ENCODE results near the gene CNGB1. TPM values are rescaled to one million over a fixed set of nuclear protein-coding genes. Genes with fewer than 3 reads are reported as not detected.

CNGB1 gene
- polyA plus RNA-seq, 1 experiment = not detected

DNA sequence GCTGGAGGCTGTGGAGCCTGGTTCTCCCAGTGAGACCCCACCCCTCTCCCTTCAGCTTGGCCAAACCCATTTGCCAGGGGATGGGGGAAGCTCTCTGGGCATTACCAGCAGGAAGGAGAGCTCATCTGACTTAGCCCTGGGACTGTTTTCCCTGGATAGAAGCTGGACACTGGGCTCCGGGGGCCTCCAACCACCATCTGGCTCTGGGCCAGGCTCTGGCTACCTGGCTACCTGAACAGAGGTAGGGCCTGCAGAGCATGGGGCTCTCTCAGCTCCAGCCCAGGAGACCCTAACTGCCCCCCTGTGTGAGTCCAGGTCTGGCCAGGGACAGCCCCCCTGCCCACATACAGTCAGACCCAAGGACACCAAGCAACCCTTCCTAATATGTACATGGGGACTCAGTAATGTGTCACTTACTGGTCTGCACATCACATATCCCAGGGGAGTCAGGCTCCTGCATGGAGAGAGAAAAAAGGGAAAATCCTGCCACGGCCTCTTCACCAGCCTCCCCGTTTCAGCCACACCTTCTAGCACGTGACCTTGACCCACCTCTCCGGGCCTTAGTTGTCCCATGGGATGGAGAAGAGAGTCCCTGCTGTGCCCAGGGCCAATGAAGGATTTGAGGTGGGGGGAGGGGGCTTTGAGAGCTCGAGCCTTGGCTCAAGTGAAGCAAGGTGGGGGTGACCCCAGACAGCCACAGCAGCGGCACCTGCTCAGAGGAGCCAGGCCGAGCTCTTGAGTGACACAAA, 13.8 kb downstream of the CNGB1 start:
- CTCF ChIA-PET = no interaction called here
- no peak for DNase-seq (ENCODE audit: low read depth)
- TF ChIP-seq CTCF (IDR thresholded peaks at IDR 0.05; ENCODE audit: insufficient read depth, low read depth, low read length) = no peak
- POLR2A ChIA-PET = no interaction called here
- Histone ChIP-seq H3K27me3 (ENCODE audit: control insufficient read depth, insufficient read depth, low read length) (peaks cover 9% of the 10 kb centered on the region), H3K4me3 (ENCODE audit: low read depth, low read length) (no peak overlapping the region), H3K36me3 (ENCODE audit: control insufficient read depth, insufficient read depth, low read length) (no peaks in the 10 kb centered on the region)

GRCh38 chr16:57956270-57956808, 14.6 kb downstream of the CNGB1 start:
- Histone ChIP-seq H3K36me3 (ENCODE audit: control insufficient read depth, insufficient read depth, low read length) (no peaks in the 10 kb centered on the region), H3K4me3 (ENCODE audit: low read depth, low read length) (no peak overlapping the region), H3K27me3 (ENCODE audit: control insufficient read depth, insufficient read depth, low read length) (peaks cover 9% of the 10 kb centered on the region)
- POLR2A ChIA-PET = no interaction called here
- no peak for DNase-seq (ENCODE audit: low read depth)
- CTCF ChIA-PET = no interaction called here
- TF ChIP-seq CTCF (IDR thresholded peaks at IDR 0.05; ENCODE audit: insufficient read depth, low read depth, low read length) = no peak

DNA sequence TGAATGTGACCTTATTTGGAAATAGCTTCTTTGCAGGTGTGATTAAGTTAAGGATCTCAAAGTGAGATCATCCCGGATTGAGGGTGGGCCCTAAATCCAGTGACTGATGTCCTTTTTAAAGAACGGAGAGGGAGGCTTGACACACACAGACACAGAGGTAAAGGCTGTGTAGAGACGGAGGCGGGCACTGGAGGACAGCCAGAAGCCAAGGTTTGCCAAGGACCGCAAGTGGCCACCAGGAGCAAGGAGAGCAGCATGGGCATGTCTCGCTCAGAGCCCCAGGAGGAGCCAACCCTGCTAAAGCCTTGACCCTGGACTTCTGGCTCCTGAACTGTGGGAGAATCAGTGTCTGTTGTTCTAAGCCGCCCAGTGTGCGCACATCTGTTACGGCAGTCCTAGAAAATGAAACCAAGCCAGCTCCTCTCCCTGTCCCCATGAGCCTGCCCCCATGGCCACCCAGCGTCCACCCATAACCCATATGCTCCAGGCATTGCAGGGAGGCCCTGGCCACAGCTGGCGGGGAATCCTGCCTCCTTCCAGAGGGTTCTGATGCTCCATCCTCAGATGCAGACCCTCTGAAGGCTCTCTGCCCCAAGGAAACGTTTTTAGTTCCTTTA, 15.2 kb downstream of the CNGB1 start:
- Histone ChIP-seq H3K4me3 (ENCODE audit: low read depth, low read length) (no peak overlapping the region), H3K36me3 (ENCODE audit: control insufficient read depth, insufficient read depth, low read length) (no peaks in the 10 kb centered on the region), H3K27me3 (ENCODE audit: control insufficient read depth, insufficient read depth, low read length) (peaks cover 9% of the 10 kb centered on the region)
- no peak for TF ChIP-seq CTCF (IDR thresholded peaks at IDR 0.05; ENCODE audit: insufficient read depth, low read depth, low read length)
- POLR2A ChIA-PET = no interaction called here
- no peak for DNase-seq (ENCODE audit: low read depth)
- CTCF ChIA-PET = no interaction called here

DNA sequence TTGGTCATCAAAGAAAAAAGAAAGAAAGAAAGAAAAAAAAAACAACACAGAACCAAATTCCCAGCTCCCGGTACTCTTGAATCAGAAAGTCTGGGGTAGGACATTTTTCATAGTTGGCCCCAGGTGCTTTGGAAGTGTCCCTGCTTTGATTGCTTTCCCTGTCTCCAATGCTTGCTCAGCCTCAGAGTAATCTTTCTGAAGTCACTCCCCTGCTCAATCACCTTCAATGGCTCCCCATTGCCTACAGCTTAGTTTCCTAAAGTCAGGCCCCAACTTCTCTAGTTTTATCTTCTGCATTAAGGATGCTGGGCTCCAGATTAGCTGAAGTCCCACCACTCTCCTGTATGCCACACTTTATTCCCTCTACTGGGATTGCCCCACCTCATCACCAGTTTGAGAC, 17.1 kb downstream of the CNGB1 start:
- no peak for TF ChIP-seq CTCF (IDR thresholded peaks at IDR 0.05; ENCODE audit: insufficient read depth, low read depth, low read length)
- DNase-seq (ENCODE audit: low read depth) = no peak
- ChIA-PET CTCF (interaction anchor here (1.4 kb wide), 1 partner anchor 11 kb away, joined by 4 read pairs; no protein-coding TSS in a partner anchor), POLR2A (no interaction called here)
- H3K27me3 ChIP-seq (ENCODE audit: control insufficient read depth, insufficient read depth, low read length) = peaks cover 9% of the 10 kb centered on the region
- no peak overlapping the region for H3K4me3 ChIP-seq (ENCODE audit: low read depth, low read length)
- H3K36me3 ChIP-seq (ENCODE audit: control insufficient read depth, insufficient read depth, low read length) = no peaks in the 10 kb centered on the region

DNA sequence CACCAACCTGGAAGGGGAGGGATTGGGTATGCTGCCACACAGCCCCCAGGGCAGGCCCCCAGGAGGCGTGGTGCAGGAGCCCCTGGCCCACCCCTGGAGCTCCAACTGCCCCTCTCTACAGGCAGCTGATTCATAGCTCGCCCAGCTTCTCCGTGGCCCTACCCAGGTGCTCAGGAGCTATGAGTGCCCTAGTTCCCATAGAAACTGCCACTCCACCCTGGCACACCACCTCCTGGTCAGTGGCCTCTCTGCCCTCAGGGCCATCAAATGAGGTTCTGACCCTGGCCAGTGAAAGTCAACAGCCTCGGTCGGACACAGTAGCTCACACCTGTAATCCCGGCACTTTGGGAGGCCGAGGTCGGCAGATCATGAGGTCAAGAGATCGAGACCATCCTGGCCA, 18.0 kb downstream of the CNGB1 start:
- no peaks in the 10 kb centered on the region for H3K36me3 ChIP-seq (ENCODE audit: control insufficient read depth, insufficient read depth, low read length)
- ChIA-PET CTCF (no interaction called here), POLR2A (no interaction called here)
- DNase-seq (ENCODE audit: low read depth) = no peak
- H3K27me3 ChIP-seq (ENCODE audit: control insufficient read depth, insufficient read depth, low read length) = peaks cover 5% of the 10 kb centered on the region; the same call in 1 of the 2 replicates
- no peak overlapping the region for H3K4me3 ChIP-seq (ENCODE audit: low read depth, low read length)
- TF ChIP-seq CTCF (IDR thresholded peaks at IDR 0.05; ENCODE audit: insufficient read depth, low read depth, low read length) = no peak
